Measurements from ENCODE around the gene MRPS23.
A peak's percentile ranks its signal among the peaks of the same experiment; 100 is the strongest.

Gene MRPS23

DNA sequence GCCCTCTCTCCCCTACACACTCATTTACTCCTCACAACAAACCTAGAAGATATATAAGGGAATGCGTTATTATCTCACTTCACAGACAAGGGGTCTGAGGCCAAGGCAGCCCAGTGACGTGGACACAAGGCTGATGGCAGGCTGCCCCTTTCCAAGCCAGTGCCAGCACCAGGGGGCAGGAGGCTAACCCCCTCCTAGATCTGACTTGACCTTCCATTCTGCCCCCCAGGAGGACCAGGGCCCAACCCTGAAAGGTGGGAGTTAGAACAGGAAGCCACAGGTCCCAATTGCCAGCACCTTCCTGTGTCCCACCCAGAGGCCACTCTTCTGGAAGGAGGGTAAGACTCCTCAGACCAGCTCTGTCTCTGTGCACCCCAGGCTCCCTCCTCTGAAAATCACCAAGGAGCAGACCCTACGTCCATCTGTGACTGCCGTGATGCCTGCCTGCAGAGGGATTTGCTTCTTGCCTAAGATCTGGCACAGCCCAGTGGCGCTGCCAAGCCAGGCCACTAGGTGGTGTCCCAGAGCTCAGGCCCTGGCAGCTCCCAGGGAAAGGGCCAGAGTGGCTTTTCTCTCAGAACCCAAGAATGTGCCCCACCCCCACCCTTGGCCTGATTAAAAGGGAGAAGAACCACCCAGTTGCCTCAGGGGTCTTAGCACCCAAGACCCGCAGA lies 42.4 kb upstream of the MRPS23 start:
- H3K4me3 ChIP-seq (ENCODE audit: low read length), result no peak overlapping the region
- peak; percentile 83 for DNase-seq (ENCODE audit: low read depth)
- TF ChIP-seq, protein P1, sequence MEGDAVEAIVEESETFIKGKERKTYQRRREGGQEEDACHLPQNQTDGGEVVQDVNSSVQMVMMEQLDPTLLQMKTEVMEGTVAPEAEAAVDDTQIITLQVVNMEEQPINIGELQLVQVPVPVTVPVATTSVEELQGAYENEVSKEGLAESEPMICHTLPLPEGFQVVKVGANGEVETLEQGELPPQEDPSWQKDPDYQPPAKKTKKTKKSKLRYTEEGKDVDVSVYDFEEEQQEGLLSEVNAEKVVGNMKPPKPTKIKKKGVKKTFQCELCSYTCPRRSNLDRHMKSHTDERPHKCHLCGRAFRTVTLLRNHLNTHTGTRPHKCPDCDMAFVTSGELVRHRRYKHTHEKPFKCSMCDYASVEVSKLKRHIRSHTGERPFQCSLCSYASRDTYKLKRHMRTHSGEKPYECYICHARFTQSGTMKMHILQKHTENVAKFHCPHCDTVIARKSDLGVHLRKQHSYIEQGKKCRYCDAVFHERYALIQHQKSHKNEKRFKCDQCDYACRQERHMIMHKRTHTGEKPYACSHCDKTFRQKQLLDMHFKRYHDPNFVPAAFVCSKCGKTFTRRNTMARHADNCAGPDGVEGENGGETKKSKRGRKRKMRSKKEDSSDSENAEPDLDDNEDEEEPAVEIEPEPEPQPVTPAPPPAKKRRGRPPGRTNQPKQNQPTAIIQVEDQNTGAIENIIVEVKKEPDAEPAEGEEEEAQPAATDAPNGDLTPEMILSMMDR (IDR thresholded peaks at IDR 0.05; ENCODE audit: insufficient read depth, low read depth, low read length, missing control alignments), result peak; percentile 97

DNA sequence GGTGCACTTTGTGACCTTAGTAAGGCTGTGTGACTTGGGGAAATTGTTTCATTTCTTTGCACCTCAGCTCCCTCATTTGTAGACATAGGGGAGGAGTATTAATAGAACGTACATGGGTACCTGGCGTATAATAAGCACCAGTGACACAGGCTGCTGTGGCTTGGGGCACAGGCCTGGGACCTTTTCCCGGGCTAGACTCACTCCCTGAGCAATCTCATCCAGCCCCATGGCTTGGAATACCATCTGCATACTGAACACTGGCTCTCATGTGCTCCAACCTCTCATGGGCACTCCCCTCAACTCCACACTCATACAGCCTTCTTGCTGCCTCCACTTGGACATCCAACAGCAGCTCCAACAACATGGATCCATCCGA lies 41.0 kb upstream of the MRPS23 start:
- TF ChIP-seq, protein P1 (IDR thresholded peaks at IDR 0.05; ENCODE audit: insufficient read depth, low read depth, low read length, missing control alignments), result no peak
- no peak for DNase-seq (ENCODE audit: low read depth)
- no peak overlapping the region for H3K4me3 ChIP-seq (ENCODE audit: low read length)

DNA sequence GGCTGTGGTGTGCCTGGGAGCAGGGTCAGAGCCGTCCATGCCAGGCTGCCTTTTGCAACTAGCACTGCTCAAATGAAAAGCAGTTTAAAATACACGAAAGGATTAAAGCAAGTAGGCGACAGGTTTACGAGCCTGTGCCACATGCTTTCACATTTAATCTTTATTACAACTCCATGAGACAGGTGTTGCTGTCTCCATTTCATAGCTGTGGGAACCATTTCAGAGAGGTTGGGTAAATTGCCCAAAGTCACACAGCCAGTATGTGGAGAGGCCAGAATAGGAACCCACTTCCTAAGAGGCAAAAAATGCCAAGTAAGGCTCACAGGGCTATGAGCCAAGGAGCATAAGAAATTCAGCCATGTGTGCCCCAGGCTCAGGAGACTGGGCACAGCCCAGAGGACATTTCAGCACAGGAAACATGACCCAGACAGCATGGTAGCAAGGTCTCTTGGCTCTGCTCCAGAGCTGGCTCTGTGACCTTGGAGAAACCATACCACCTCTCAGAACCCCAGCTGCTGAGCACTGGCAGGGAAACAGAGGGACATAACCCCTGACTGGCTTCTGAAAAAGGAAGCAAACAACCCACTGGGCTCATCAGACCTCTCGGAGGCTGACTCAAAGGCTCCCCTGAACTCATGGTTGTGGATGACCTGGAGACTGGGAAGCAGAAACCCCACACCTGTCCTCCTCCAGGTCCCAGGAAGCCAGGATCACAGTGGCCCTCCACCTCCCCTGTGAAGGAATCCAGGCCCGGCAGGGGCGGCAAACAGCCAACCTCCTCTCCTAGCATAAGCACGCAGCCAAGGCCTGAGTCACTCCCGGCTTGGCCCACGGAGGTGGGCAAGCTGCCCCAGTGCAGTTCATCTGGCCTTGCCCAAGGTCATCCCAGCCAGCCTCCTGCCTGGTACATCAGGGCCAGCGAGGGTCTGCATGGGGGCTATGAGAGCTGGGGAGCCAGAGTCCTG lies 40.3 kb upstream of the MRPS23 start:
- TF ChIP-seq, protein P1 (IDR thresholded peaks at IDR 0.05; ENCODE audit: insufficient read depth, low read depth, low read length, missing control alignments), result peak; percentile 22
- peak; percentile 53 for DNase-seq (ENCODE audit: low read depth)
- no peak overlapping the region for H3K4me3 ChIP-seq (ENCODE audit: low read length)

DNA sequence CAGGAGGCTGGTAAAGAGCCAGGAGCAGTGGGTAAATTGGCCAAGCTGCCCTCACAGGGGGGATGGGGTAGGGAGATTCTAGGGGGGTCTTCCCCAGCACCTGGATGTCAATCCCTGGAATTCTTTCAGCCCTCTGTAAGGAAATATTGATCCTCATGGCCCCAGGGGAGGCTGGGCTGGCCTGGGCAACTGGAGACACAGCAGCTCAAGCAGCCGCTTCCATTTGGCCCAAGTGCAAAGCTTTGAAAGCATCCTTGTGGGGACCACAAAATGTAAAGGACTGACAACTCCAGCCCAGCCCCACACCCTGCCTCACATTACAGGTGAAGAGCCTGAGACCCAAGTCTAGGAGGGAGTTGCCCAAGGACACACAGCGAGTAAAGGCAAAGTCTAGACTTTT lies 39.4 kb upstream of the MRPS23 start:
- no peak overlapping the region for H3K4me3 ChIP-seq (ENCODE audit: low read length)
- DNase-seq (ENCODE audit: low read depth), result no peak
- TF ChIP-seq, protein P1 (IDR thresholded peaks at IDR 0.05; ENCODE audit: insufficient read depth, low read depth, low read length, missing control alignments), result no peak

DNA sequence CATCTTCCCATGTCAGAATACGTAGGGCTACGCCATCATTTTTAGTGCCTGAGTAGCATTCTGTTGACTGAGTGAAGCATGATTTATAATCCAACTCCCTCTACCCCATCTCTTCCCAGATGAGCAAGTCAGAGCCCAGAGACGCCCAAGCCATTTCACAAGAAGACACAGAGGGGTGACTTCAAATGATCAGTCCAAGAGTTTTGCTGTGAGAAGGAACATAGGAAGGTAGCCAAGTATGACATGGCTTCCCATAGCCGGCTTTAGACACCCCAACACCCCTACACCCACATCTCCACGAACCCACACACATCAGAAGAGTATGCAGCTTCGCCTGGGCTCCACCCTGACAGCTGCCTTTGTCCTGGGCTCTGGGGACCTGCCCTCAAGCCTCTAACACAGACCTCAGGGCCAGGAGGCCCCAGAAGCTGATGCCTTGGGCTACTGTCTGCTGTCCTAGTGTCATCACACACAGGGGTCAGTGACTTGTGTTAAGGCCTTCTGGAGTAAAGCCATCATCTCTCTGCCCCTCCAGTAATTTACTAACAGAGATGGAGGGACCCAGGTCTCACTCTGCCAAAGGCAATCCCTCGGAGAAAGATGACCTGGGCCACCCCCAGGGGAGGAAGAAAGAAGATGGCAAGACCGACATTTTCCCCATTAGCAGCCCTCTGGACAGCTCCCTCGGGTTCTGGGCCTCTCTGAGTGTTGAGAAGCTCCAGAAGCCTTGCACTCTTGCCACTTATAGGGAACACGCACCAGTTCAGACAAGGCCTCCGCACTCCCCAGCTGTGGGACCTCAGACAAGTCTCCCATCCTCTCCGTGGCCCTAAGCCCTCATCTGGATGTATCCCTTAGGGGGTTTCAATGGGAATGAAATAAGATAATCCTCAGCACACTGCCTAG lies 38.7 kb upstream of the MRPS23 start:
- TF ChIP-seq, protein P1 (IDR thresholded peaks at IDR 0.05; ENCODE audit: insufficient read depth, low read depth, low read length, missing control alignments), result no peak
- H3K4me3 ChIP-seq (ENCODE audit: low read length), result no peak overlapping the region
- no peak for DNase-seq (ENCODE audit: low read depth)

DNA sequence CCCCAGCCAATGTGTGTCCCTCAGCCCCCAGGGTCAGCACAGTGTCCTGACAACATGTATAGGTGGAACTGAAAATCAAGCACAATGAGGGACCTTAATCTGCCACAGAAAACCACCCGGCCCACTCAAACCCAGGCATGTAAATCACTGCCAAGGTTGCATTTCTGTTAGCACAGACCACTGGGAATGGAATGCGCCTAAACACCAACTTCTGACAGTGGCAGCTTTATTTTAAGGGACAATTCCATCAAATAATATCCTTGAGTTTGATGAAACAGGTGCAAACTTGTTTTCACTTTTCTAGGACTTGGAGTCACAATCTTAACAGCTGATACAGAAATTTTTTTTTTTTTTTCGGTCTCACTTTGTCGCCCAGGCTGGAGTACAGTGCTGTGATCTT lies 37.3 kb upstream of the MRPS23 start:
- no peak for DNase-seq (ENCODE audit: low read depth)
- H3K4me3 ChIP-seq (ENCODE audit: low read length), result no peak overlapping the region
- TF ChIP-seq, protein P1 (IDR thresholded peaks at IDR 0.05; ENCODE audit: insufficient read depth, low read depth, low read length, missing control alignments), result no peak

All from epithelial cell of esophagus (primary cell).